ENCODE measurements around the gene CELSR3. TPM values are rescaled to one million over a fixed set of nuclear protein-coding genes. Genes with fewer than 3 reads are reported as not detected.
A peak's percentile ranks its signal among the peaks of the same experiment; 100 is the strongest.

The CELSR3 gene
- total RNA-seq, 1 experiment from 2014 or later = 23.9 TPM

- no peak overlapping the region for H2BK20ac ChIP-seq (ENCODE audit: low read depth, low read length, poor library complexity, severe bottlenecking)
- no peak overlapping the region for H2BK5ac ChIP-seq (ENCODE audit: insufficient read length, low read length)
- Mint-ChIP-seq H3K36me3 (ENCODE audit: insufficient read depth in 1 of 3, low read depth in 3 of 3) (peaks cover 33 to 67% (median 62%) of the 10 kb centered on the region in 3 experiments), H3K4me3 (0 out of 5 replicates have a peak overlapping the region, but pooled peaks of 1 of the 2 experiments have one; percentile 7), H3K27ac (peak overlapping the region in 1 of 3 experiments; percentile 65; a peak in 1 of 7 replicates), H3K9me3 (no peaks in the 10 kb centered on the region), H3K4me1 (peaks cover 13 to 14% of the 10 kb centered on the region in 2 experiments), H3K27me3 (ENCODE audit: low read depth) (no peaks in the 10 kb centered on the region; the same call in 1 of the 2 replicates)
- H3K23me2 ChIP-seq (ENCODE audit: insufficient read length, low read depth, low read length, poor library complexity, severe bottlenecking) = peaks cover 8% of the 10 kb centered on the region
- no peak for DNase-seq
- H4K91ac ChIP-seq (ENCODE audit: insufficient read length, low read depth, low read length) = no peak overlapping the region
- H3K9me3 ChIP-seq (ENCODE audit: control insufficient read depth, low read depth, low read length) = no peaks in the 10 kb centered on the region
- peaks cover 4% of the 10 kb centered on the region; the same call in 1 of the 2 replicates for H3K4me1 ChIP-seq (ENCODE audit: insufficient read depth, low read length)
- H3K27me3 ChIP-seq (ENCODE audit: insufficient read depth, low read length) = no peaks in the 10 kb centered on the region
- no peak overlapping the region for H3K9ac ChIP-seq (ENCODE audit: extremely low read depth, insufficient read length, low read length)
- no peak overlapping the region for H2AK5ac ChIP-seq (ENCODE audit: insufficient read length, low read length)
- H4K20me1 ChIP-seq (ENCODE audit: control insufficient read depth, insufficient read depth, insufficient read length) = no peaks in the 10 kb centered on the region
- no peak overlapping the region for H2AFZ ChIP-seq (ENCODE audit: low read length)
- H3K23ac ChIP-seq (ENCODE audit: insufficient read length, low read depth, low read length) = no peak overlapping the region
- no peak overlapping the region for H4K8ac ChIP-seq (replicated peaks; ENCODE audit: insufficient read length, low read depth, low read length)
- no peak overlapping the region for H2BK12ac ChIP-seq (ENCODE audit: insufficient read length, low read depth, low read length)
- H3K27ac ChIP-seq (ENCODE audit: insufficient read length, low read depth, low read length) = no peak overlapping the region
- no peak overlapping the region for H3K4ac ChIP-seq (ENCODE audit: low read depth, low read length)
- TF ChIP-seq, protein P1, sequence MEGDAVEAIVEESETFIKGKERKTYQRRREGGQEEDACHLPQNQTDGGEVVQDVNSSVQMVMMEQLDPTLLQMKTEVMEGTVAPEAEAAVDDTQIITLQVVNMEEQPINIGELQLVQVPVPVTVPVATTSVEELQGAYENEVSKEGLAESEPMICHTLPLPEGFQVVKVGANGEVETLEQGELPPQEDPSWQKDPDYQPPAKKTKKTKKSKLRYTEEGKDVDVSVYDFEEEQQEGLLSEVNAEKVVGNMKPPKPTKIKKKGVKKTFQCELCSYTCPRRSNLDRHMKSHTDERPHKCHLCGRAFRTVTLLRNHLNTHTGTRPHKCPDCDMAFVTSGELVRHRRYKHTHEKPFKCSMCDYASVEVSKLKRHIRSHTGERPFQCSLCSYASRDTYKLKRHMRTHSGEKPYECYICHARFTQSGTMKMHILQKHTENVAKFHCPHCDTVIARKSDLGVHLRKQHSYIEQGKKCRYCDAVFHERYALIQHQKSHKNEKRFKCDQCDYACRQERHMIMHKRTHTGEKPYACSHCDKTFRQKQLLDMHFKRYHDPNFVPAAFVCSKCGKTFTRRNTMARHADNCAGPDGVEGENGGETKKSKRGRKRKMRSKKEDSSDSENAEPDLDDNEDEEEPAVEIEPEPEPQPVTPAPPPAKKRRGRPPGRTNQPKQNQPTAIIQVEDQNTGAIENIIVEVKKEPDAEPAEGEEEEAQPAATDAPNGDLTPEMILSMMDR (conservative IDR thresholded peaks at IDR 0.05) = no peak
- peaks cover 3% of the 10 kb centered on the region for H3K79me1 ChIP-seq (ENCODE audit: insufficient read depth, low read depth, low read length, poor library complexity, severe bottlenecking)
- no CpG with 5 or more reads among the region's 17 CpGs for WGBS (ENCODE audit: extremely low coverage, insufficient read length, low lambda C conversion rate)
- no peak overlapping the region for H4K5ac ChIP-seq (ENCODE audit: insufficient read length, low read depth, low read length)
- H3K14ac ChIP-seq (ENCODE audit: insufficient read depth, low read length) = no peak overlapping the region
- H3K79me2 ChIP-seq (ENCODE audit: insufficient read depth, low read length) = peaks cover 5% of the 10 kb centered on the region; the same call in 1 of the 2 replicates
- no peak overlapping the region for H2BK120ac ChIP-seq (ENCODE audit: low read depth, low read length, poor library complexity, severe bottlenecking)
- H3K56ac ChIP-seq (ENCODE audit: insufficient read length, low read depth, low read length) = no peak overlapping the region
- H2BK15ac ChIP-seq (ENCODE audit: low read depth, low read length) = no peak overlapping the region
- no peak overlapping the region for H3K18ac ChIP-seq (ENCODE audit: insufficient read length, low read depth, low read length)
- H3K4me2 ChIP-seq (ENCODE audit: insufficient read depth, insufficient read length, low read length) = no peak overlapping the region
- no peak overlapping the region for H3T11ph ChIP-seq (ENCODE audit: low read length)
These were observed 18.3 kb upstream of the CELSR3 start for GRCh38 chr3:48680811-48681540.

All from H9 (cell line).